ENCODE results near the gene LDLRAD1. TPM values are rescaled to one million over a fixed set of nuclear protein-coding genes. Genes with fewer than 3 reads are reported as not detected.

Gene LDLRAD1
- total and polyA plus RNA-seq, 10 of the 15 experiments (the other 5 are each of a cell fraction or from before 2014, with no cell fraction given), result not detected

DNA sequence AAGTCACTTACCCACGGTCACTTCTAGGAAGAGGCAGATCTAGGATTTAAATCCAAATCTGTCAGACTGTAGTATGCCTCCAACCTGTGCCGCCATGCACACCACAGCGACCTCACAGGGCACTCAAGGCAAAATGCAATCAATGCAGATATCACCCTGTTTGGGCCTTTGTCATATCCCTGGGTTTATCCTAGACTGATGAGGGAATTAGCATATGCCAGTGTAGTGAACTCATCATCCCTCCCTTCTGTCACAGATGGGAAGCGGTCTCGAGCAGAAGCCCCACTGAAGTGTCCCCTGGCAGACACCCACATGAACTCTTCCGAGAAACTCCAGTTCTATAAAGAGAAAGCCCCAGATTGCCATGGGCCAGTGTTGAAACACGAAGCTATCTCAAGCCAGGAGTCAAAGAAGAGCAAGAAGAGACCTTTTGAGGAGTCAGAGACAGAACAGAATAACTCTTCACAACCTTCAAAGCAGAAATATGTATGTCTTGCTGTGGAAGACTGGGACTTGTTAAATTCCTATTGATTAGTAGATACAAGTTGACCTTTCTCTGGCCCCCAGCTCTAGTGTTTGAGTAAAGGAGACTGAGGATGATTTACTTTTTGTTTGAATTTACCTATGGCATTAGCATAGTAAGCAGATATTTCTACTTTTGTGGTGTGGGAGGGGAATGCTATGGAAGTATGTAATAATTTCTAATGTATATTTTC lies 50.4 kb downstream of the LDLRAD1 start:
- POLR2A ChIA-PET, result no interaction called here
- peaks cover 3 to 16% of the 10 kb centered on the region in 2 experiments for H3K36me3 ChIP-seq (ENCODE audit: control insufficient read depth in 2 of 2, insufficient read depth in 2 of 2, low read length in 1 of 2)
- no peak for FAIRE-seq
- intact Hi-C loops (cut with micrococcal nuclease; ENCODE audit: unreplicated experiment), result no loop called here
- H3K79me2 ChIP-seq (ENCODE audit: control insufficient read depth, insufficient read depth, low read length), result no peaks in the 10 kb centered on the region
- CTCF ChIA-PET, result no interaction called here
- H3K4me3 ChIP-seq, result no peak overlapping the region
- no peak overlapping the region for H3K27ac ChIP-seq (ENCODE audit: control insufficient read depth, insufficient read depth)
- no peaks in the 10 kb centered on the region for H3K4me1 ChIP-seq (ENCODE audit: control insufficient read depth, insufficient read depth, low read length)
- no TSS peak for BruUV-seq (replicated peaks)
- no peak overlapping the region for H2AFZ ChIP-seq (ENCODE audit: control insufficient read depth, low read depth, low read length)
- WGBS (ENCODE audit: insufficient coverage, insufficient replicate concordance, low lambda C conversion rate, missing lambda C conversion rate), result 77% methylated on average over 7 of the region's 7 CpGs
- no peak overlapping the region for H3K9ac ChIP-seq (ENCODE audit: control insufficient read depth, insufficient read depth, low read length)
- no peak for ATAC-seq
- SMC1A ChIA-PET (ENCODE audit: uncharacterized antibody, unreplicated experiment), result no interaction called here
- H3K9me3 ChIP-seq (replicated peaks; ENCODE audit: control insufficient read depth, insufficient read depth, low read length), result no peaks in the 10 kb centered on the region
- no peaks in the 10 kb centered on the region for H3K27me3 ChIP-seq (replicated peaks in 1 of 2; ENCODE audit: control insufficient read depth in 2 of 2, insufficient read depth in 2 of 2, low read length in 1 of 2)
- DNase-seq (ENCODE audit: low read depth, low spot score), result no peak
- RAD21 ChIA-PET (ENCODE audit: unreplicated experiment), result no interaction called here
- H4K20me1 ChIP-seq (ENCODE audit: control insufficient read depth, insufficient read depth), result no peaks in the 10 kb centered on the region
- no peak overlapping the region for H3K4me2 ChIP-seq (ENCODE audit: control insufficient read depth, insufficient read depth)
- in situ Hi-C loops (cut with MboI), result loop anchor here (25.0 kb wide), 1 partner anchor 480 kb away; no protein-coding TSS in a partner anchor
- TF ChIP-seq GATAD2B (conservative IDR thresholded peaks at IDR 0.05; ENCODE audit: low read depth) (no peak), DPF2 (IDR thresholded peaks at IDR 0.05) (no peak), ATF7 (IDR thresholded peaks at IDR 0.05; ENCODE audit: low read depth) (no peak), IKZF1 (conservative IDR thresholded peaks at IDR 0.05) (no peak), TCF3 (IDR thresholded peaks at IDR 0.05; ENCODE audit: borderline replicate concordance, insufficient read depth, low read depth, low read length) (no peak), CREM (IDR thresholded peaks at IDR 0.05; ENCODE audit: low read depth) (no peak), TBL1XR1 (IDR thresholded peaks at IDR 0.05; ENCODE audit: low read depth, low read length) (no peak), PAX5 (IDR thresholded peaks at IDR 0.05; ENCODE audit: borderline replicate concordance, low read depth, low read length) (no peak), HCFC1 (IDR thresholded peaks at IDR 0.05; ENCODE audit: low read length) (no peak), KAT2A (conservative IDR thresholded peaks at IDR 0.05; ENCODE audit: control insufficient read depth, low read depth, low read length) (no peak), SIN3A (IDR thresholded peaks at IDR 0.05; ENCODE audit: low read depth, low read length) (no peak), NR2C2 (IDR thresholded peaks at IDR 0.05; ENCODE audit: borderline replicate concordance, control insufficient read depth, insufficient read length, low read depth) (no peak)
- TF ChIP-seq, protein P1, sequence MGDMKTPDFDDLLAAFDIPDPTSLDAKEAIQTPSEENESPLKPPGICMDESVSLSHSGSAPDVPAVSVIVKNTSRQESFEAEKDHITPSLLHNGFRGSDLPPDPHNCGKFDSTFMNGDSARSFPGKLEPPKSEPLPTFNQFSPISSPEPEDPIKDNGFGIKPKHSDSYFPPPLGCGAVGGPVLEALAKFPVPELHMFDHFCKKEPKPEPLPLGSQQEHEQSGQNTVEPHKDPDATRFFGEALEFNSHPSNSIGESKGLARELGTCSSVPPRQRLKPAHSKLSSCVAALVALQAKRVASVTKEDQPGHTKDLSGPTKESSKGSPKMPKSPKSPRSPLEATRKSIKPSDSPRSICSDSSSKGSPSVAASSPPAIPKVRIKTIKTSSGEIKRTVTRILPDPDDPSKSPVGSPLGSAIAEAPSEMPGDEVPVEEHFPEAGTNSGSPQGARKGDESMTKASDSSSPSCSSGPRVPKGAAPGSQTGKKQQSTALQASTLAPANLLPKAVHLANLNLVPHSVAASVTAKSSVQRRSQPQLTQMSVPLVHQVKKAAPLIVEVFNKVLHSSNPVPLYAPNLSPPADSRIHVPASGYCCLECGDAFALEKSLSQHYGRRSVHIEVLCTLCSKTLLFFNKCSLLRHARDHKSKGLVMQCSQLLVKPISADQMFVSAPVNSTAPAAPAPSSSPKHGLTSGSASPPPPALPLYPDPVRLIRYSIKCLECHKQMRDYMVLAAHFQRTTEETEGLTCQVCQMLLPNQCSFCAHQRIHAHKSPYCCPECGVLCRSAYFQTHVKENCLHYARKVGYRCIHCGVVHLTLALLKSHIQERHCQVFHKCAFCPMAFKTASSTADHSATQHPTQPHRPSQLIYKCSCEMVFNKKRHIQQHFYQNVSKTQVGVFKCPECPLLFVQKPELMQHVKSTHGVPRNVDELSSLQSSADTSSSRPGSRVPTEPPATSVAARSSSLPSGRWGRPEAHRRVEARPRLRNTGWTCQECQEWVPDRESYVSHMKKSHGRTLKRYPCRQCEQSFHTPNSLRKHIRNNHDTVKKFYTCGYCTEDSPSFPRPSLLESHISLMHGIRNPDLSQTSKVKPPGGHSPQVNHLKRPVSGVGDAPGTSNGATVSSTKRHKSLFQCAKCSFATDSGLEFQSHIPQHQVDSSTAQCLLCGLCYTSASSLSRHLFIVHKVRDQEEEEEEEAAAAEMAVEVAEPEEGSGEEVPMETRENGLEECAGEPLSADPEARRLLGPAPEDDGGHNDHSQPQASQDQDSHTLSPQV (IDR thresholded peaks at IDR 0.05), result no peak
- TF ChIP-seq, protein P2, sequence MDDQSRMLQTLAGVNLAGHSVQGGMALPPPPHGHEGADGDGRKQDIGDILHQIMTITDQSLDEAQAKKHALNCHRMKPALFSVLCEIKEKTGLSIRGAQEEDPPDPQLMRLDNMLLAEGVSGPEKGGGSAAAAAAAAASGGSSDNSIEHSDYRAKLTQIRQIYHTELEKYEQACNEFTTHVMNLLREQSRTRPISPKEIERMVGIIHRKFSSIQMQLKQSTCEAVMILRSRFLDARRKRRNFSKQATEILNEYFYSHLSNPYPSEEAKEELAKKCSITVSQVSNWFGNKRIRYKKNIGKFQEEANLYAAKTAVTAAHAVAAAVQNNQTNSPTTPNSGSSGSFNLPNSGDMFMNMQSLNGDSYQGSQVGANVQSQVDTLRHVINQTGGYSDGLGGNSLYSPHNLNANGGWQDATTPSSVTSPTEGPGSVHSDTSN (IDR thresholded peaks at IDR 0.05; ENCODE audit: insufficient replicate concordance, low read depth, low read length), result no peak
- TF ChIP-seq, protein P3, sequence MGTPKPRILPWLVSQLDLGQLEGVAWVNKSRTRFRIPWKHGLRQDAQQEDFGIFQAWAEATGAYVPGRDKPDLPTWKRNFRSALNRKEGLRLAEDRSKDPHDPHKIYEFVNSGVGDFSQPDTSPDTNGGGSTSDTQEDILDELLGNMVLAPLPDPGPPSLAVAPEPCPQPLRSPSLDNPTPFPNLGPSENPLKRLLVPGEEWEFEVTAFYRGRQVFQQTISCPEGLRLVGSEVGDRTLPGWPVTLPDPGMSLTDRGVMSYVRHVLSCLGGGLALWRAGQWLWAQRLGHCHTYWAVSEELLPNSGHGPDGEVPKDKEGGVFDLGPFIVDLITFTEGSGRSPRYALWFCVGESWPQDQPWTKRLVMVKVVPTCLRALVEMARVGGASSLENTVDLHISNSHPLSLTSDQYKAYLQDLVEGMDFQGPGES (IDR thresholded peaks at IDR 0.05), result no peak
